ENCODE measurements around the gene UGT1A8.

- TF ChIP-seq CTCF (IDR thresholded peaks at IDR 0.05; ENCODE audit: insufficient read depth, low read length): no peak
- TF ChIP-seq GABPA (IDR thresholded peaks at IDR 0.05; ENCODE audit: low read depth): no peak
- no peak for TF ChIP-seq REST (IDR thresholded peaks at IDR 0.05; ENCODE audit: insufficient replicate concordance, low read depth)
- TF ChIP-seq POLR2AphosphoS5 (IDR thresholded peaks at IDR 0.05; ENCODE audit: low read depth): no peak
- TF ChIP-seq SPI1 (IDR thresholded peaks at IDR 0.05; ENCODE audit: borderline replicate concordance, low read depth): no peak
Measured at GRCh38 chr2:233593201-233593600, 24.2 kb upstream of the UGT1A8 start.

Data from HL-60 (cell line).